GM21576 (cell line): Measurements from ENCODE around the gene MCCD1.
"Not testable (repeated sequence)": the region's sequence is repeated elsewhere in the genome, so short reads cannot be mapped to it uniquely, and the experiment has no call there.

Experiments
- ATAC-seq: cut with Tn5 transposase; IDR thresholded peaks from one replicate; pipeline ENCODE4 v1.9.1; 2021; ENCODE audit warnings: mild to moderate bottlenecking, moderate library complexity; ENCODE audit not compliant: unreplicated experiment

The MCCD1 gene, protein sequence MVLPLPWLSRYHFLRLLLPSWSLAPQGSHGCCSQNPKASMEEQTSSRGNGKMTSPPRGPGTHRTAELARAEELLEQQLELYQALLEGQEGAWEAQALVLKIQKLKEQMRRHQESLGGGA

DNA sequence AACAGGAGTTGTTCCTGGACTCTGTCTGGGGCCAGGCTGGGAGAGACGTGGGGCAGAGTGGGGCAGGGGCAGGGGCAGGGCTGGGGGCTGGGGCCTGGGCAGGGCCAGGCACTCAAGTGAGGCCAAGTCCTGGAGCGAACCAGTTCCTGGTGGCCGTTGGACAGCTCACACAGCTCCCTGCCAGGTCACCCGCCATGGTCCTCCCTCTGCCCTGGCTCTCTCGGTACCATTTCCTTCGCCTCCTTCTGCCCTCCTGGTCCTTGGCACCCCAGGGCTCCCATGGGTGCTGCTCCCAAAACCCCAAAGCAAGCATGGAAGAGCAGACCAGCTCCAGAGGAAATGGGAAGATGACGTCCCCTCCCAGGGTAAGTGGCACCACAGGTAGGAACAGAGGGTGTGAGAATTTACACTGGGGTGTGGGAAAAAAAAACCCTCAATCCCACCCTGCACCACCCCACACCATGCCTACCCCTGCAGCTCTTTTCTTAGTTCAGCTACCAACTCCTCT is at the start of gene MCCD1:
TSS of gene MCCD1 (plus strand) at position 142 of the 508 bp plus-strand sequence. CDS start at position 195, 53 bp downstream.
- ATAC-seq: no peak

DNA sequence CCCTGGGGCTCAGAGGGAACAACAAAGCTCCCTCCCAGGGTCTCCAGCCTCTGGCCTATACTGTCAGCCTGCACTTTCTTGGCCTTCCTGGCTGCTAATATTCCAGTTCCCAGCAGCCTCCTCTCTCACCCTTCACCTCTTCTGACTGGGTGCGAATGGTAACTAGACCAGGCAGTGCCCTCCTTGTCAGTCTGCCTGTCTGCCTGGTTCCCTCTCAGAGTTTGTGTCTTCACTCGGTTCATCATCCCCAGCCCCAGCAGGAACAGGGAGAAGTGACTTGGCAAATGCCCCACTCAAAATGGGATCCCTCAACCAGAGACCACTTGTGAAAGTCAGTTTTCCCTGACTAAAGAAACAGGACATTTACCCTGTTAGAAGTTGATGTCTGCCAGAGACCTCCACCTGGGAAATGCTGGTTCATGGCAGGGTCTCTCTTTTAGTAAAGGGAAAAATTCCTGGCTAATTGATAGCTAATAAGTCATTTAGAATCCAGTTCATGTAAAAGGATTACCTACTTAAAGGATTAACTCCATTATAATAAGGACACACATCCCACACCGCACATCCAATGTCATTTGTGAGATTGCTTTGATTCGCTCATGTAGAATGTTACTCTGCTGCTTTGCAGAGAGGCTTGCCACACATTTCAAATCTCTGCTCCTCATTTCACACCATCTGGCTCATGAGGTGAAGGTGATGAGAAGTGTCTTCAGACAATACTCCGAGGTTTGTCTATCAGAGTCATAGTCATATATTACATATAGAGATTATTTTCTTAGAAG is 49.4 kb upstream of the MCCD1 start:
- no peak for ATAC-seq

DNA sequence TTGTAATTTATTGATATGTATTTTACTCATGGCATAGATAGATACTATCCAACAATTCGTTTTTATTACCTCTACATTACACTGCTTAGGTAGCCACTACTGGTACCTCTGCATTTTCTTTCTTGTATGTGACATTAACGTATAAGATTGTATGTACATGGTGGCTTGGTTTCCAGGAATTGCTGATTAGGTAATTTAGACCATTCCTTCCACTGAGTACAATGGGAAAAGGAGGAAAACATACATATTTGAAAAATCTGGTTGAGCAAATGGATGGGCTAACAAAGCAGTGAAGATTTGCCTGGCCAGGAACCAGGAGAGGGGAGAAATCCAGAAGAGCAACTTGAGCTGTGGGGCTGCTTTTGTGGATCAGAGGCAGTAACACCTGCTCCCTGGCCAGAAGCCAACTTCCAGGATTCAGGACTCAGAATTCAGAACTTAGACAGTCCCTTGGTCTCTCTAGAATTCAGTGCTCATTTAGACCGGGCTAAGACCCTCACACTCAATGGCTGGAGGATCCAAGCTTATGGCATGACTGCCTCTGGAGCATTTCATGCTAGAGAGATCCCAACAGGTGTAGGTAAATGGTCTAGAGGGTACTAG is 48.7 kb upstream of the MCCD1 start:
- no peak for ATAC-seq

DNA sequence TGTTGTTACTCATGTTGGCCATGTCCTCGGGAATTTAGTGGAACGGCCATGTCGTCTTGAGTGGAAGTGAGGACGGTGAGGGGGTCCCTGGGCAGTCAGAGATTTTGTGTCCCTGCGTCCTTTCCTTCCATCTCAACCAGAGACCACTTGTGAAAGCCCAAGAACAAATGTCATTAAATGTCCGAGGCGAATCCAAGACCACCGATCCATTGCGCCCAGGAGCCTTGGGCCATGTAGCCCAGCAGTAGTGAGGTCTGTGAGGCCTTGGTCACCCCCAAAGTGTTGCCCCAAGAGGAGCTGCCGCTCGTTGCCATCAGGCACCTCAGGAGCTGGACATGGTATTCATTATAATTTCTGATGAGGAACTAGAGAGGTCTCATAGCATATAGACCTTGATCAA is 48.2 kb upstream of the MCCD1 start:
- no peak for ATAC-seq

DNA sequence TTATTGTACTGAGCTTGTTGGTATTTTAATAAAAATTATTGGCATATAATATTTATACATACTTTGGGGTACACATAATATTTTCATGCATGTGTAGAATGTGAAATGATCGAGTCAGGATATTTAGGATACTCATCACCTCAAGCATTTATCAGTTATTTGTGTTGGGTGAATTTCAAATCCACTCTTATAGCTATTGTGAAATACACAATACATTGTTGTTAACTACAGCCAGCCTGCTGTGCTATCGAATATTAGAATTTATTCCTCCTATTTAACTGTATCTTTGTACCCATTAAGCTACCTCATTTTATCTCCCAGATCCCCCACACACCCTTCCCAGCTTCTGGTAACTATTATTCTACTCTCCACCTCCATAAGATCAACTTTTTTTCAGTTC is 45.4 kb upstream of the MCCD1 start:
- ATAC-seq: no peak

DNA sequence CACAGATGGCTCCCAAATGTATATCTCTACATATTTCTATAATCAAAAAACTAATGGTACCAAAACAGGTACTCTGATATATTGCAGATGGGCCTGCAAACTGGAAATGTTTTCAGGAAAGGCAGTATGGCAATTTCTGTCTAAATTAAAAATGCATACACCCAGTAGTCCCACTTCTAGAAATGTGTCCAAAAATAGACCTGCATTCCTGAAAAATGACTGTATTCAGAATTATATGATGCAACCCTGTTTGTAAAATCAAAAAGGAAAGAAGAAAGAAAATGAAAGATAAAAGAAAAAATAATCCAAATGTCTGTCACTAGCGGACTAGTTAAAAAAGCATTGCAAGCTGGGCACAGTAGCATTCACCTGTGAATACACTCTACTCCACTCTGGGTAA is 43.7 kb upstream of the MCCD1 start:
- no peak for ATAC-seq

DNA sequence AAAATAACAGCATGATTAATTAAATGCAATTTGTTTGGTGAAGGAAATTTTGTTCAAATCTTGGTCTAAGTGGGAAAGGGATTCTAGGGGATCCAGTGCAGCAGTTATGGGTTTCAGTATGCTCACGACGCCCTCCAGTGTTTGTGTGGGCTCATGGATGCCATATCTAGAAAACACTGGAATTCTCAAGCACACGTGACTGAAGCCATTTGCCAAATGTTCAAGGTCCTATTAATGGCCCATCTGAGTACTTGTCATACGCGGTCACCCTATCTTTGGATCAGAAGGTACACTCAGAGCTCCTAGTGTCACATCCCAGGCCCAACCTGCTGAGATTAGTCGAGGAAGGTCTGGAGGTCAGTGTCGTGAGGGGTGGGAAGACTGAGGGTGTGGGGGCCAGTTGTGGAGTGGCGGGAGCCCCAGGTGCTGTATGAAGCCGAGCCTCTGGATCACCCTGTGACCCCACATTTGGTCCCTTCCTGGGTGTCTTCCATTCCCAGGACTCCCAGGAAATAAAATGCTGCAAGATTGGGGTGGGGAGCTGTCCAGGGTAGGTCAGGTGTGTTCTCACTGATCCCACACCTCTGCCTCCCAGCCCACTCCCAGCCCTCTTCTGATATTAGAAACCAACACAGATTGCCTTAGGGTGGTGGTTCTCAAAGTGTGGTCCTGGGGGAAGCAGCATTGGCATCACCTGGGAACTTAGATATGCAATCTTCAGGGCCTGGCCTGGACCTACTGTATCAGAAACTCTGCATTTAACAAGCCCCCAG is 42.5 kb upstream of the MCCD1 start:
- ATAC-seq: not testable (repeated sequence)

DNA sequence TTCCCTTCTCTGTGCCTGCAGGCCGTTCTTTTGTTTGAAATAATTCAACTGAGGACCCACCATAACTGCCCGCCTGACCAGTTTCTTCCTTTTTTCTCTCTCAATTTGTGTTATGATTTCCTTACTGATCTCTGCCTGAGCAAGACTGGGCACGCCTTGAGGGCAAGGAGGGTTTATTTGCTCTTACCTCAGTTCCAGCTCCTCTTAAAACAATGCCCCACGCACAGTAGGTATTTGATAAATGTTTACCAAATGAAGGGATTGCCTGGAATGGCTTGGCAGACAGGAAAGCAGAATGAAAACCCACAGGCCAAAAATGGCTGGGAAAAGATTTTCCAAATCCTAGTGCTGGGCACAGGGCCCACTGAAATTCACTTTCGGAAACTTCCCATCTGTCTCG is 41.1 kb upstream of the MCCD1 start:
- ATAC-seq: not testable (repeated sequence)

DNA sequence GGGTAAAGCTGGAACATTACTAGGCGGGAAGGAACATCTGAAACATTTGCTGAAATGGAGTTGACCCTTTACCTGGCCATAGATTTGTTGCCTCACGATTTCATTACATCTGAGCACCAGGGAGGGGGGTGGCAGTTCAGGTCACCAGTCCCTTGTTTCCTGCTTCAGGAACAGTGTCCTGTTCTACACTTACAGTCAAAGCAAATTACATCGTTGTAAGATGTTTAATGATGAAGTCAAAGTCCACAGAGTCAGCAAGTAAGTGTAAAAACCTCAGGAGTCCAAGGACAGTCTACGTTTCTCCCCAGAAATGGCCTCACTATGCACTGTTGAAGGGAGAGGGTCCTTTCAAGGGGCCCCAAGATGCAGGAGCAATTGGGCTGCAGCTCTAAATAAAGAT is 39.7 kb upstream of the MCCD1 start:
- no peak for ATAC-seq

DNA sequence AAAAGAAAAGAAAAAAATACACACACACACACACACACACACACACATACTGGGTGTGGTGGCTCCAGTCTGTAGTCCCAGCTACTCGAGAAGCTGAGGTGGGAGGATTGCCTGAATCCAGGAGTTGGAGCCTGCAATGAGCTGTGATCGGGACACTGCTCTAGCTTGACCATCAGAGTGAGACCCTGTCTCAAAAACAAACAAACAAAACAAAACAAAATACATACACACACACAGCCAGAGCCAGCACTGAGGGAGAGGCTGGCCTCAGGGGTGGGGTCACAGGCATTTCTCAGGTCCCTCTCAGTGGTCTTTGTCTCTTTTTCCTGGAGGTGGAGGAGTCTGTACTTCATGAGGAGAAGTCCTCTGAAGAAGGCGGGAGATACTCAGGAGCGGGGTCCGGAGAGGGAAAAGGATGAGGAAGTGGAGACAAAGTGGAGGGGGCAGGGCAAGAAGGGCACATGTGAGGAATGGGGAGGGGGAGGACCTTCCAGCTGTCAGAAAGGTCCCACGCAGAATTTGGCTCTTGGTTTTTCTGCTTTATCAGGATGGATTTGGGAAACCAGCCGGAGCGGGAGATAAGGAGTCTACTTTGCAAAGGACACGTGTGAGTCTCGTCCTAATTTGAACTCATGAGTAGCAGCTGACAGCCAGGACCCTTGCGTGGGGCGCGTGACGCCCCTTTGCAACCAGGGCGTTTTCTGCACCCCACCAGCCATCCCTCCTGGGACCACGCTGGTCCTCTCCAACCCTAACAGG is 38.5 kb upstream of the MCCD1 start:
- no peak for ATAC-seq

DNA sequence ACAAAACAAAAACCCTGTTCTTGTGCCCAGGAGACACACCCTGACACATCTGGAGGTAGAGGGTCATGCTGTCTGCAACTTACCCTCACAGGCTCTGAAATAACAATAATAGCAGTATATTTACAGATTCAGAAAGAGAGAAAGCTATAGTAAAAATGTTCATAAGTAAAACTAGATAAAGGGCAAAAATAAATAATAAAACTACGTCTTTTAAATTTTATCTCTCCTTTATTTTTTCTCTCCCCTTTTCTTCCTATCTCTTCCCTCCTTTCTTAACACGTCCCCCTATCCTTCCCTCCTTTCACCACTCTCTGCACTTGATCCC is 35.2 kb upstream of the MCCD1 start:
- ATAC-seq: not testable (repeated sequence)

DNA sequence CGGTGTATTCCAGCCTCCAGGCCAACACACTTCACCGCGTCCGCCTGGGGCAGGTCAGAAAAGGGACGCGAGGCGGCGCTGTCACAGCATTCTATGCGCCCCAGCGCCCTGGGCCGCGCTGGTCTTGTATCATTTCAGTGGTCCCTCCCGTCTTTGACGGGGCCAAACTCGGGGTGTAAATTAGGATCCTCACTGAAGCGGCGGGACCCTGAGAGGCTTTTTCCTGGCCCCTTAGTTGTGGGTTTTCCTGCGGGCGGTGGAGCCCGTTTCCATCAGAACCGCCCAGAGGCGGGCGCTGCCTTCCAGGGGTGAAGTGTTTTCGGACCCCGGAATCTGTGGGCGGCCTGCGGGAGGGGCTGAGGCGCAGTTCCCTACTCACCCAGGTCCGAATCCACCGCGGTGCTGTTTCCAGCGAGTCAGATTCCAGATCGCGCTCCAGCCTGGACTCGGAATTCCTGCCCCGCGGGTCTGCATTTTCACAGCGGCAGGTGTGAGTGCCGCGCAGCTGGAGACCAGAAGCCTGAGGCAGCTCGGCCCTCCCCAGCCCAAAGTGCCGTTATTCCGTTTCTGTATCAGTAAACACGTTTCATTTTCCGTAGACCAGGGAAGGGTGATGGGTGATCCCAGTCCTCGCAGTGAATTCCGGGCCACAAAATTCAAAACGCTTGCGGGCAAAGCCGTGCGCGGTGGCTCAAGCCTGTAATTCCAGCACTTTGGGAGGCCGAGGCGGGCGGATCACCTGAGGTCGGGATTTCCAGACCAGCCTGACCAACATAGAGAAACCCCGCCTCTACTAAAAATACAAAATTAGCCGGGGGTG is 34.7 kb upstream of the MCCD1 start:
- ATAC-seq: peak; percentile 56

DNA sequence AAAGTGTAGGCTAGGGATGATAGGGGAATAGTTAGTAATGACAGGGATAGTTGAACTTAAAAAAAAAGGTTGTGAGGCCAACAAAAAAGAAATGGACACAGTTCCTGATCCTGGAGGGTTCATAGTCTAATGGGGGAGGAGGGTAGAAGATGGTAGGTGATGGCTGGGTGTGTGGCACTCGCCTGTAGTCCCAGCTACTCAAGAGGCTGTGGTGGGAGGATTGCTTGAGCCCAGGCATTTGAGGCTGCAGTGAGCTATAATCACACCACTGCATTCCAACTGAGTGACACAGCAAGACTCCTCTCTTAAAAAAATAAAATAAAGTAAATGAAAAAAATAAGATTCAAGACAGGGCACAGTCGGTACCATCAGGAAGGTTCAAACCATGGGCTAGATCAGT is 33.2 kb upstream of the MCCD1 start:
- no peak for ATAC-seq

DNA sequence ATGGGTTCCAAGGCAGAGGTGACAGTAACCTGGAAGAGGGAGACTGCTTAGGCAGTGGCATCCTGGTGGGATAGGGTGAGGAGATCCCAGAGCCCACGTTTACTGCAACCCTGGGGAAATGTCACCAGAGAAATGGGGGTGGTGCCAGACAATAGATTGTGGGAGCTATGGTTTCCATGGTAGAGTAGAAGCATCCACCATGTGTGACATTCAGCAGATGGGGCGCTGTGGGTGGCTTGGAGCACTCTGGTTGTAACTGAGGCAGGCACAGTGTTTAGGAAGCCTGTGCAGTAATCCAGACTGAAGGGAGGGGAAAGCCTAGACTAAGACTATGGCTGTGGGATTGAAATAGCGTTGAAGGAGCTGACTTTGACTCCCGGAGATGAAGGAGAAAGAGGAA is 31.9 kb upstream of the MCCD1 start:
- ATAC-seq: not testable (repeated sequence)

DNA sequence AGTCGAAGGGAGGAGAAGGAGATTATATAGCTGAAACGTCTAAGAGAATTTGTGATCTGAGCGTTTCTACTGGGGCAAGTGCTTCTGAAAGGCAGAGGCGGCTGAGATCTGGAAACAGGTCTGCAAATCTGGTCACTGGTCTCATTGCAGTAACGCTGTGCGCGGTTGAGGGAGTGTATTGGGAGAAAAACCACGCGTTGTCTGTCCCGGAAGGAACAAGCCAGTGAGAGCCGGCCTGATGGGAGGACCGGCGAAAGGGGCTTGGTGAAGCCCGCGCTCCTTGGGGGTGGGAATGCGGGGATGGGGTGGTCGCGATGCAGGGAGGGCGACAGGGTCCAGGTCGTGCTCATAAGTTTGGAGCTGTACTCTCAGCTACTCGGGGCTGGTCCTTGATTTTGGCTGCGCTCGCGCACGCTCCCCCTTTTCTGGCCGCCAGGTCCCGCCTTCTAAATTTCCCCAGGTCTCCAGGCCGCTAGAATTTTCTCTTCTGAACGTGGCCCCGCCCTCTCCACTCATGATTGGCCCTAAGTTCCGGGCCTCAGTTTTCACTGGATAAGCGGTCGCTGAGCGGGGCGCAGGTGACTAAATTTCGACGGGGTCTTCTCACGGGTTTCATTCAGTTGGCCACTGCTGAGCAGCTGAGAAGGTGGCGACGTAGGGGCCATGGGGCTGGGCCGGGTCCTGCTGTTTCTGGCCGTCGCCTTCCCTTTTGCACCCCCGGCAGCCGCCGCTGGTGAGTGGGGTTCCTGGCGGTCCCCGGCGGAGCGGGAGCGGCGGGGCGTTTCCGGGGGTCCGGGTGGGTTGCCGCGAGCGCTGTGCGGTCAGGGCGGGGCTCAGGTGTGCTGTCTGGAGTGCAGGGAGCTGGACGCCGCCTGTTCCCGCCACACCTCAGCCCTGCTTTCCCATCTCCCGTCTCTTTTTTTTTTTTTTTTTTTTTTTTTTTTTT is 31.0 kb upstream of the MCCD1 start, which contains the start of gene MICB:
TSS of gene MICB (plus strand) at position 615 of the 946 bp plus-strand sequence. CDS start at position 664, 49 bp downstream.
- peak; percentile 54 for ATAC-seq

DNA sequence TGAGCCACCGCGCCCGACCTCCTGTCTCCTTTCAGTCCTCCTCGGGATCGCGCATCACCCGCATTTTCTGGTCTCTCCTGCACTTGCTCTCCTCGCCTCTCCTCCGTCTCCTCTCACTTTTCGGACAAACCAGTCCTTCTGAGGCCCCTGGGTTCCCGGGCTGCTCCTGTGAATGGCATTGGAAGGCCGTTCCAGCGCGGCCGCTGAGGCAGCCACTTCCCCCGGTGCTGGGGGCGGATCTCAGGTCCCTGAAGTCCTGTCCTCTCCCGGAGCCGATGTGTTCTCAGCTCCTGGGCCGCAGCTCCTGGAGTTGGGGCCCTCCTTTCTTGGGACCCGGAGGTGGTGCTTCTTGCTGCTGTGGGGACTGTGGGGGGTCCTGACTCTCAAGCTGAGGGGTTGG is 30.0 kb upstream of the MCCD1 start:
- ATAC-seq: no peak

DNA sequence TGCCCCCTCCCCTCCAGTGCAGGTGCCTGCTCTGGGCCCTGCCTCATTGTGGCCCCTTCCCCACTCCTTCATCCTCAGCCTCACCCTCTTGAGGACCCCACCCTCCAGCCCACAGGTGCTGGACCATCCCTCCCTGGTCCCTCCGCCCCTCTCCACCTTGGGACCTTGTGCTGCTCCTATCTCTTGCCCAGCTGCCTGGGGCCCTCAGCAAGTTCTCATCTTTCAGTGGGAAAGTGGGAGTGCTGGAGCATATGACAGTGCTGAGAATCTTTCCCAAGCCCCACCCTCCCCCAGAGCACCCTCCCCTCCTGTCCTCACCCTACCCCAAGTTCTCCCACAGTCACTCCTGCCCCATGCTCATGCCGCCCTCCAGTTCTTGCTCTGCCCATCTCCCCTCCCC is 29.1 kb upstream of the MCCD1 start:
- ATAC-seq: not testable (repeated sequence)

DNA sequence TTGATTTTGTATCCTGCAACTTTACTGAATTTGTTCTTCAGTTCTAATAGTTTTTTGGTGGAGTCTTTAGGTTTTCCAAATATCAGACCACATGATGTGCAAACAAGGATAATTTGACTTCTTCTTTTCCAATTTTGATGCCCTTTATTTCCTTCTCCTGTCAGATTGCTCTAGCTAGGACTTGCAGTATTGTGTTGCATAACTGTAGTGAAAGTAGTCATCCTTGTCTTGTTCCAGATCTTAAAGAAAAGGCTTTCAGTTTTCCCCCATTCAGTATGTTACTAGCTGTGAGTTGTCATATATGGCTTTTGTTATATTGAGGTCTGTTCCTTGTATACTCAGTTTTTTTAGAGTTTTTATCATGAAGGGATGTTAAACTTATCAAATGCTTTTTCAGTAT is 26.2 kb upstream of the MCCD1 start:
- ATAC-seq: no peak

DNA sequence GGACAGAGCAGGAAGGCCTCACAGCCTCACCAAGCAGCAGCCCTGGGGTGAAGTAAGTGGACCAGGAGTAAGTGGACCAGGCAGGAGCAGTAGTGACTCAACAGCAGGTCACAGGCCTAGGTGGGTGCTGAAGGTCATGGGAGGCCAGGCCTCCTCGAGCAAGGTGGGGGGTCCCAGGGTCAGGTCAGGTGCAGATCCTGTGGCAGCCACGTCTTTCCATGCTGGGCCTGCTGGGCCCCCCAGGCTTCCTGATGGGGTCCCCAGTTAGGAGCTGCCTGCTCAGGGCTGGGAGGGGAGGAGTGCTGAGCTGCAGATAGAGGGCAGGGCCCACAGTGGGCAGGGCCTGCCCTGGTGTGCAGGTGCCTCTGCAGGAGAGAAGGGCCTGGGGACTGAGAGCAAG is 19.7 kb upstream of the MCCD1 start:
- not testable (repeated sequence) for ATAC-seq
